Neural progenitor cell (in vitro differentiated cells): ENCODE measurements around the gene SLC9A3.

ENCODE experiments used
- EZH2 ChIP-seq: fragments of 200-600 bp; sonication (generic); IDR thresholded peaks from 2 replicates; pipeline ENCODE4 v1.6.1; 2017; ENCODE audit warnings: antibody characterized with exemption, mild to moderate bottlenecking, moderate library complexity
- EZH2phosphoT487 ChIP-seq: fragments of 200-600 bp; sonication (generic); IDR thresholded peaks from 2 replicates; pipeline ENCODE4 v1.6.1; 2017; ENCODE audit warnings: antibody characterized with exemption
- TF ChIP-seq, protein P1 (sequence below): fragments of 200-600 bp; sonication (generic); IDR thresholded peaks from 2 replicates; pipeline ENCODE4 v1.5.1; 2017; ENCODE audit warnings: antibody characterized with exemption, mild to moderate bottlenecking

DNA sequence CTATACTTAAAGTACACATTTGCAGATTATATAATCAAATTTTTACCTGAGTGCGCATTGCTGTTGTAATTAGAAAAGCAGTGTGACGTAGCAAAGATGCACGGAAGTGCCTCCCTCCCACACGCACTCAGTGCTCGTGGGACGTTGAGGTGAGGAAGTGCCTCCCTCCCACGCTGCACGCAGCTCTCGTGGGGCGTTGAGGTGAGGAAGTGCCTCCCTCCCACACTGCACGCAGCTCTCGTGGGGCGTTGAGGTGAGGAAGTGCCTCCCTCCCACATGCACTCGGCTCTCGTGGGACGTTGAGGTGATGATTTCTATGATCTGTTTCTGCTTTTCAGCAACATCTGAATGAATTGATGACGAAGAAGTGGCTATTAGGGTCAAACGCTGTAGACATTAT lies 60.3 kb downstream of the SLC9A3 start:
- TF ChIP-seq, protein P1, sequence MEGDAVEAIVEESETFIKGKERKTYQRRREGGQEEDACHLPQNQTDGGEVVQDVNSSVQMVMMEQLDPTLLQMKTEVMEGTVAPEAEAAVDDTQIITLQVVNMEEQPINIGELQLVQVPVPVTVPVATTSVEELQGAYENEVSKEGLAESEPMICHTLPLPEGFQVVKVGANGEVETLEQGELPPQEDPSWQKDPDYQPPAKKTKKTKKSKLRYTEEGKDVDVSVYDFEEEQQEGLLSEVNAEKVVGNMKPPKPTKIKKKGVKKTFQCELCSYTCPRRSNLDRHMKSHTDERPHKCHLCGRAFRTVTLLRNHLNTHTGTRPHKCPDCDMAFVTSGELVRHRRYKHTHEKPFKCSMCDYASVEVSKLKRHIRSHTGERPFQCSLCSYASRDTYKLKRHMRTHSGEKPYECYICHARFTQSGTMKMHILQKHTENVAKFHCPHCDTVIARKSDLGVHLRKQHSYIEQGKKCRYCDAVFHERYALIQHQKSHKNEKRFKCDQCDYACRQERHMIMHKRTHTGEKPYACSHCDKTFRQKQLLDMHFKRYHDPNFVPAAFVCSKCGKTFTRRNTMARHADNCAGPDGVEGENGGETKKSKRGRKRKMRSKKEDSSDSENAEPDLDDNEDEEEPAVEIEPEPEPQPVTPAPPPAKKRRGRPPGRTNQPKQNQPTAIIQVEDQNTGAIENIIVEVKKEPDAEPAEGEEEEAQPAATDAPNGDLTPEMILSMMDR: no peak
- TF ChIP-seq EZH2phosphoT487 (no peak), EZH2 (no peak)
